Mononuclear cell (primary cell): ENCODE measurements around the gene APBB1IP. TPM values are rescaled to one million over a fixed set of nuclear protein-coding genes. Genes with fewer than 3 reads are reported as not detected.
"Not testable (repeated sequence)": the region's sequence is repeated elsewhere in the genome, so short reads cannot be mapped to it uniquely, and the experiment has no call there.

Experiments used
- H3K27me3 ChIP-seq: 2 replicates; pipeline ENCODE4 v1.6.0; 2011; ENCODE audit warnings: low read length, control low read depth; ENCODE audit not compliant: insufficient read depth
- H3K4me1 ChIP-seq: 2 replicates; pipeline ENCODE4 v1.5.1; 2011; ENCODE audit warnings: mild to moderate bottlenecking, low read length, control low read depth; ENCODE audit not compliant: insufficient read depth
- H3K4me3 ChIP-seq: 2 replicates; pipeline ENCODE4 v1.5.1; 2011; ENCODE audit warnings: mild to moderate bottlenecking, low read length, moderate library complexity
- H3K9me3 ChIP-seq: 2 replicates; pipeline ENCODE4 v1.5.1; 2011; ENCODE audit warnings: low read depth, mild to moderate bottlenecking, control low read depth, low read length
- total RNA-seq: library from RNA; depleted of rRNA; stranded (reverse); fragments of >200 nt; gene quantifications from one replicate; pipeline ENCODE4 v1.2.3, GENCODE V29; 2012

APBB1IP gene
- total RNA-seq, 1 donor: 38.0 TPM

DNA sequence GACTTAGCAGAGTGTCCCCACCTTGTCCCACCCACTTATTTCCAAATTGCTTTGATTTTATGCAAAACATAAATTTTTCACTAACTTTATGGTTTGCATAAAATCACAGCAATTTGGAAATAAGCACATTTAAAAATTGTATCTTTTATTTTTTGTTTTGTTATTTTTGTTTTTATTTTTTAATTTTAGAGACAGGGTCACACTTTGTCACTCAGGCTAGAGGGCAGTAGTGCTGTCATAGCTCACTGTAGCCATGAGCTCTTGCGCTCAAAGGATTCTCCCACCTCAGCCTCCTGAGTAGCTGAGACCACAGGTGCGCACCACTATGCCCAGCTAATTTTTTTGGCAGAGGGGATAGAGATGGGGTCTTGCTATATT is 43.2 kb downstream of the APBB1IP start:
- H3K27me3 ChIP-seq: no peaks in the 10 kb centered on the region
- no peaks in the 10 kb centered on the region for H3K9me3 ChIP-seq
- H3K4me3 ChIP-seq: no peak overlapping the region
- peaks cover 85% of the 10 kb centered on the region for H3K4me1 ChIP-seq

DNA sequence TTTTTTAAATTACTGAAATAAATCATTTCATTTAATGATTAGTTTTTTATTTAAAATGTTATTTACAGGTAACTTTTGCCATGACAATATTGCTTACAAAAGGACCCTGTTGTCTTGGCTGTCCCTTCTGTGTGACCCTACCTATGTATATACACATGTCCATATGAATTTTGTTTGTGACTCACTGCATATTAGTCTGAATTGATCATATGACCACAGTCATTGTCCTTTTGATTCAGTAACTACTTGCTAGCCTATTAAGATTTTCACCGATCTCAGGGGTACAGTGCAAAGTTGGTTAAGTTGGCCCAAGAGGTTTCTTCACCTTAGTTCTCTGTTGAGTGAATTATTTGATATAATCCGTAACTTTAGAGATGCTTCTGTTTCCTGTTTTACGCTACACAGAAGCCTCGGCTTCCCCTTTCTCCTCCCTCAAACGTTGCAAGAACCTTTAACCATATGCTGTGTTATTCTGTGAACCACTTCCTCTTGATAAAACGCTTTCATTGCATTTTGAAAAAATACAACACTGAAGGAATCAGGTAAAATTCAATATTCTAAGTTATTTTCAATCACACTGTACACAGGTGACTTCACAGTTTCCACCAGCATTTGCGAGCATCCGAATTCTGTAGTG is 43.9 kb downstream of the APBB1IP start:
- Histone ChIP-seq H3K4me3 (no peak overlapping the region), H3K4me1 (peaks cover 87% of the 10 kb centered on the region), H3K9me3 (no peaks in the 10 kb centered on the region), H3K27me3 (no peaks in the 10 kb centered on the region)

DNA sequence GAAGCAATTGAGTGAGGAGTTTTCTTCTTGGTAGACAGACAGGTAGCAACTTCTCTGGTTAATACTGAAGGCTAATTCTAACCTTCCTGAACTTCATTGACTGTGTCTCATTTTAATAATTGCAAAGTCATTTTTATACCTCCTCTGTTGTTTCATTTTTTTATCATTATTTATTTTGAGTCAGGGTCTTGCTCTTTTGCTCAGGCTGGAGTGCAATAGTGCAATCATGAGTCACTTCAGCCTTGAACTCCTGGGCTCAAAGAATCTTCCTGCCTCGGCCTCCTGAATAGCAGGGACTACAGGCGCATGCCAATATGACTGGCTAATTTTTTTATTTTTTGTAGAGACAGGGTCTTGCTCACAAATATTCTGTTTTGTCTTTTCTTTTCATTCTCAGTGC is 45.4 kb downstream of the APBB1IP start:
- Histone ChIP-seq H3K4me1 (peaks cover 87% of the 10 kb centered on the region), H3K9me3 (no peaks in the 10 kb centered on the region), H3K4me3 (no peak overlapping the region), H3K27me3 (no peaks in the 10 kb centered on the region)

DNA sequence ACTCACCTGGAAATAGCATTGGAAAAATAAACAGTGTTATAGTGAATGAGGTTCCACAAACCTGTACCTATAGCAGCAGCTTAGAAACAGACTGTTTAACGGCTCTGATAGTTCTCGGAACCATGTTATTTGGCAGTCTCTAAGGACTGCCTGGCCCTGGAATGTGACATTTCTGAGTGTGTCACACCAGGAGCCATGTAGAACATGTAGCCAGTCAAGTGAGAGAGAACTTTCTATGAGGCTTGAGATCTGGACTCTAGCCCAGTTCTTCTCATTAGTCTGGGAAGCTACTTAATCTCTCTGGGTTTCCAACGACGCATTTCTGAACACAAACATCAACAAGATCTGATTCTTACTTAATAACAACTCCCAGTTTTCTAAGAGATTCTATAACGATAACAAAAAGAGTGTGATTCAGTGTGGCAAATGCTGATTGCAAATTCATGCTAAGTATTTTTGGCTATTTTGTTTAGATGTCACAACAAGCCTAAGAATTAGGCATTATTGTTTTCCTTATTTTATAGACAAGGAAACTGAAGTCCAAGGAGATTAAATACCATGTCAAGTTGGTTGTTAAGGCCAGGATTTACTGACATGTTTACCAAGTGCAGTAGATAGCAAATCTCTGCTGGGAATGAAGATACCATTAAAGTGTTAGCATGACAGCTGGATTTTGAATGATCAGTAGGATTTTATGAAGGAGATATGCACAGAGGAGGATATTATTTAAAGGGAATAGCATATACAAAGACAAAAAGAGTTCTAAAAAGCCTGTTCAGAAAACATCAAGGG is 47.2 kb downstream of the APBB1IP start:
- peaks cover 94% of the 10 kb centered on the region for H3K4me1 ChIP-seq
- no peak overlapping the region for H3K4me3 ChIP-seq

DNA sequence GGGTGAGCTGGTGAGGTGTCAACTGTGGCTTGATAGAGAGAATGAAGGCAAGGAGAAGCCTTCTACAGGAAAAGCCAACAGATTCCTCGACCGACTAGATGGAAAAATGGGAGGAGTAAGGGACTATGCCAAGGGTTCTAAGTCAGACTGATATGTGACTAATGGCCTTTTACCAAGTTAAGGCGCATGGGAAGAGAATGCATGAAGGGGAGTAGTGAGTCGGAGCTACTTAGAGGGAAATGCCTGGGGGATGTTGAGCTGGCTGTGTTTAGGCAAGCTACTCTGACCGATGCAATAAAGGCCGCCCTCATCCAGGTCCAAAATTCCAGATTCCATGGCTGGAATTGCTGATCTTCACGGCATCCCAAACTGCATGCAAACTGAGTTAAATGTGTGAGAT is 48.2 kb downstream of the APBB1IP start:
- Histone ChIP-seq H3K9me3 (no peaks in the 10 kb centered on the region), H3K4me1 (peaks cover 93% of the 10 kb centered on the region), H3K27me3 (no peaks in the 10 kb centered on the region), H3K4me3 (no peak overlapping the region)

More for the DNA sequence above, 47.2 kb downstream of the APBB1IP start:
- Histone ChIP-seq H3K9me3 (no peaks in the 10 kb centered on the region), H3K27me3 (no peaks in the 10 kb centered on the region)

DNA sequence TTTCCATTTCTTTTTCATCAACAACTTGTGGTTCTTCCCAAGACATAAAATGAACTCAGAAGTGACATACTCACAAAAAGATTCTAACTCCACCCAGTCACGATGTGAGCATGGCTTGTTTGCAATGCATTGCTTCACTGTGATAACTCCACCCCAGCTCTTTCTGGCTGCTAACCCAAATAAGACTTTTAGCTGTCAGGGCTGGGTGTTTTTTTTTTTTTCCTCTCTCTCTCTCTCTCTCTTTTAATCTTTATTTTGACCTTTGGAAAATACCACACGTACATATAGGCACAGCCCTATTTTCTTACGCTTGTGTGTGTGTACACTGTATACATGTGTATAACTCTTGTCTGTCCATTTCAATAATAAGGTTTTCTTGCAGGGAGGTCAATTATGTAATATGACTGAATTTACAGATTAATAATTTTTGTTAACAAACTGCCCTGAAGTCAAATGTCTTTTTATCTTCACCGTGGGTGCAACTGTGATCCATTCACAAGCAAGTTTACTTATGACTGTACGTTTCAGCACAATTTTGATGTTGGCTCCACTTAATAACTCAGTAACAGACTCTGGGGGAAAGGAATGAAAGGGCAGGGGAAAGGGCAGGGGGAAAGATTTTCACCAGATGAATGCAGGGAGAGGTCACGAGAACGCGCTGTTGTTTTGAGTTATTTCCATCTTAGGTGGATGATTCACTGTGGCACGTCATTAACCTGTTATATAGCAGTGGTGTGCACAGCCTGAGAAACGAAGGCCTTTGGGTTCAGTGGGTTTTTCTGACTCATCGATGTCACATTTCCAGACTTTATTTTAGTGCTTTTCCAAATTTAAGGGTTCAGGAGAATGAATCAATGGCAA is 49.1 kb downstream of the APBB1IP start:
- H3K4me1 ChIP-seq: peaks cover 92% of the 10 kb centered on the region
- no peak overlapping the region for H3K4me3 ChIP-seq
- H3K9me3 ChIP-seq: no peaks in the 10 kb centered on the region
- no peaks in the 10 kb centered on the region for H3K27me3 ChIP-seq

DNA sequence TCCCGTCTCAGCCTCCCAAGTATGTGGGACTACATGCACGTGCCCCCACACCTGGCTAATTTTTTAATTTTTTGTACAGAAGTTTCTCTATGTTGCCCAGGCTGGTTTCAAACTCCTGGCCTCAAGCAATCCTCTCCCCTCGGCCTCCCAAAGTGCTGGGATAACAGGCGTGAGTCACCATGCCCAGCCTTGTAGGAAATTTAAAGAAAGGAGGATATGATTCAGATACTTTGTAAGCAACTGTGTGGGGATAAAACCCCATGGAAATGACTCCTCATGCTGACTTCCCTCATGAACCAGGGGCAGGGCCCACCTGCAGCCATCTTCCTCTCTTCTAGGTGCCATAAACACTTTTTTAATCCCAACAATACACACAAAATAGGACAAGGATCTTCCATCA is 50.2 kb downstream of the APBB1IP start:
- H3K4me1 ChIP-seq: peaks cover 85% of the 10 kb centered on the region
- H3K9me3 ChIP-seq: no peaks in the 10 kb centered on the region
- no peaks in the 10 kb centered on the region for H3K27me3 ChIP-seq
- no peak overlapping the region for H3K4me3 ChIP-seq

DNA sequence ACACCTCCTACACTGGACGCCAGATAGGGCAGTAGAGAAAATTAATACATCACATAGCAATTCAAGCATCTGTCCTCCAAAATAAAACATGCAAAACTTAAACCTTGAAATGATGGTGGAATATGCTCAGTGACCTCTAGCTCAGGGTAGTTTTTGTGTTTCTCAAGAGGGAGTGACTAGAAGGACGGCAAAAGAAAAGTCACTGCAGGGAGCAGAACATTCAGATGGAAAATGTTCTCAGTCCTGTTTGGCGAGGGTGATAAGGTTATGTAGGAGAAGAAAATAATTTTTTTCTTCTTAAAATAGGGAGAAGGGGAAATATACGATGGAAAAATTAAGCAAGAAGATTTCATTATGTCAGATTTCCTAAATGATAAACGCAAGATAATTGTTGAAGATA is 50.9 kb downstream of the APBB1IP start:
- Histone ChIP-seq H3K27me3 (no peaks in the 10 kb centered on the region), H3K4me1 (peaks cover 78% of the 10 kb centered on the region), H3K9me3 (no peaks in the 10 kb centered on the region), H3K4me3 (no peak overlapping the region)

DNA sequence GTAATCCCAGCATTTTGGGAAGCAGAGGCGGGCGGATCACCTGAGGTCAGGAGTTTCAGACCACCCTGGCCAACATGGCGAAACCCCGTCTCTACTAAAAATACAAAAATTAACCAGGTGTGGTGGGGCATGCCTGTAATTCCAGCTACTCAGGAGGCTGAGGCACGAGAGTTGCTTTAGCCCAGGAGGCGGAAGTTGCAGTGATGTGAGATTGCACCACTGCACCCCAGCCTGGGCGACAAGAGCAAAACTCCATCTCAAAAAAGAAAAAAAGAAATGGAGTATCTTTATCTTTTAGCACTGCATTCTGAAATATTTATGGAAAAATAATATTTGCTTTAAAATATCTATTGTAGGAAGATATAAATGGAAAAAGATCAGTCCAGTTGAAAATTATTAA is 52.2 kb downstream of the APBB1IP start:
- not testable (repeated sequence) for H3K27me3 ChIP-seq, H3K4me3 ChIP-seq, H3K9me3 ChIP-seq
- H3K4me1 ChIP-seq: peaks cover 69% of the 10 kb centered on the region

DNA sequence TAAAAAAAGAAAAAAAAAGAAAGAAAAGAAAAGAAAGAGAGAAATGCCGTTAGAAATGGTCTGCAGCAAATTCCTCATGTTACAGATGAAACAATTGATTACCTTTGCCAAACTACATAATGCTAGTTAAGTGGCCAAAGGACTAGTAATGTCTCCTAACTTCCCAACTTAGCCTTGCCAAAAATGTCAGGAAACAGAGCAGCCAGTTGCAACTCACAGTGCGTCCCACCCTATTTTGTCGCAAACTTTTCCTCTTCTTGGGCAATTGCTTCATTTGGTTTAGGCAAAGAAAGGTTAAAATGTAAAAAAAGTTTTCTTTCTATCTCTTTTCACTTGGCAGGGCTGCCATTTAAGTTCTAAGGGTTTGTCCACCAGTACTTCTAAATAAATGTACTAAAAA is 53.1 kb downstream of the APBB1IP start:
- H3K27me3 ChIP-seq: no peaks in the 10 kb centered on the region
- H3K4me1 ChIP-seq: peaks cover 60% of the 10 kb centered on the region
- no peaks in the 10 kb centered on the region for H3K9me3 ChIP-seq
- H3K4me3 ChIP-seq: no peak overlapping the region

DNA sequence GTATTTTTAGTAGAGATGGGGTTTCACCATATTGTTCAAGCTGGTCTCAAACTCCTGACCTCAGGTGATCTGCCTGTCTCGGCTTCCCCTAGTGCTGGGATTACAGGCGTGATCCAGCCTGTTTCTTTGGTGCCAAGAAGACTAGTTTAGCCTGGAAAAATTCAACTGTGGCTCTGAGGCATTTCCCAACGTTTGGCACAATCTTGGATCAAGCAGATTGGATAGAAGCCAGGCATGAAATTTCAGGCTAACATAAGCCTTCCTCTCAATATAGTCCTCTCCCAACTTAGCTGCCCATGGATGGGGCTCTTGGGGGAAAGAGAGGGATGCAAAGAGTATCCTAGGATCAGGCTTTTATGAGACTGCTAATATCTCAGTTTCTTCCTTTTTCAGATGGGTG is 53.8 kb downstream of the APBB1IP start:
- H3K9me3 ChIP-seq: no peaks in the 10 kb centered on the region

DNA sequence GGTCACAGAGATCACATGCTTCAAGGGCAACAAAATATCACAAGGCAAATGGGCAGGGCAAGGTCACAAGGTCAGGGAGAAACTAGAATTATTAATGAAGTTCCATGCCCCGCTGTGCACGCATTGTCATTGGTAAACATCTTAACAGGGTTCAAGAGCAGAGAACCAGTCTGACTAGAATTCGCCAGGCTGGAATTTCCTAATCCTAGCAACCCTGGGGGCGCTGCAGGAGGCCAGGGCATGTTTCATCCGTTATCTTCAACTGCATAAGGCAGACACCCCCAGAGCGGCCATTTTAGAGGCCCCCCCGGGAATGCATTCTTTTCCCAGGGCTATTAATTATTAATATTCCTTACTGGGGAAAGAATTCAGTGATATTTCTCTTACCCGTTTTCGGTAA is 54.6 kb downstream of the APBB1IP start:
- not testable (repeated sequence) for H3K4me3 ChIP-seq, H3K9me3 ChIP-seq, H3K27me3 ChIP-seq
- H3K4me1 ChIP-seq: peaks cover 45% of the 10 kb centered on the region

More for the DNA sequence above, 53.8 kb downstream of the APBB1IP start:
- Histone ChIP-seq H3K4me3 (no peak overlapping the region), H3K4me1 (peaks cover 53% of the 10 kb centered on the region), H3K27me3 (no peaks in the 10 kb centered on the region)

DNA sequence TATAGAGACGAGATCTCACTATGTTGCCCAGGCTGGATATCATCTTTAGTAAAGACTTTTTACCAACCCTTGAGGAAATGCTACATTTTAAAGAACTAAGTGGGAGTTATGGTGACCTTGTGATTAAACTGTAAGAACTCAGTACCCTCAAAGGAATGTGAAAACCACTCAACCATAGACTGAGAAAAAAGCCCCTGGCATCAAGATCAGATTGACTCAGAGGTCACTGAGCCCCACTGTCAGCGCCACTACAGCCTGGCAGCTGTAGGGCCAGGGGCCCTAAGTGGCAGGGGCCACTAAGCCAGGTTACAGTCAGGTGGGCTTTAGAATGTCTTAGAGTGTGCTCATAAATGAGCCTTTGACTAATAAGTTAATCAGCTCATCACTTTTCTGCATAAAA is 55.9 kb downstream of the APBB1IP start:
- H3K4me3 ChIP-seq: no peak overlapping the region
- H3K4me1 ChIP-seq: peaks cover 34% of the 10 kb centered on the region
- no peaks in the 10 kb centered on the region for H3K27me3 ChIP-seq
- no peaks in the 10 kb centered on the region for H3K9me3 ChIP-seq

DNA sequence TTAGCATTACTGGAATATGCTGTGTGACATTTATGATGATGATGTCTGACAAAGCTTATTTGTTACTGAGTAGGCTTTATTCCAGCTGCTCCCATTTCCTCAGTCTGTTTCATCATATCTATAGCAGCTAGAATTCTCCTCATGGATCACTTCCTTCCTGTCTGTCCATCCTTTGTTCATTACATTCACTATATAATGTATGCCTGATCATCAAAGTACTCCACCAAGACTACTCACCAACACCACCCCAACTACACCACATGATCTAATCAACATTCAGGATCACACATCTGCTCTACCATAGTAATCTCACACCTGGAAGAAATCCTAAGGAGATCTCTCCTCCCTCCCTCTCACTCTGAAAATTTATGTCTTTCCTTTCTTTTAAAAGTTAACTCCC is 61.3 kb downstream of the APBB1IP start:
- H3K4me3 ChIP-seq: no peak overlapping the region
- H3K27me3 ChIP-seq: no peaks in the 10 kb centered on the region
- no peaks in the 10 kb centered on the region for H3K9me3 ChIP-seq
- H3K4me1 ChIP-seq: peaks cover 14% of the 10 kb centered on the region

DNA sequence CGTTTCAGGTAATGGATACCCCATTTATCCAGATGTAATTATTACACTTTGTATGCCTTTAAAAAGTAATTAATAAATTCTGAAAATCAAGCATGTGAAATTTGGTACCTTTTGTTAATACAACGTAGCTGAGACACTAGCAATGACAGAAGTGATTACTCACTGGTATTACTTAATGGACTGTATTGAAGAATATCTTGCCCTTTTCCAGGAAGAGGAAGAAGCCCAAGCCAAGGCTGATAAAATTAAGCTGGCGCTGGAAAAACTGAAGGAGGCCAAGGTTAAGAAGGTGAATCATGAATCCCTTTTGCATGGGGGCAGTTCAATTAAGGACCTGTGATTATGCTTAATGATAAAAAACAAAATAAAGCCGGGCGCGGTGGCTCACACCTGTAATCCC is 64.8 kb downstream of the APBB1IP start:
- Histone ChIP-seq H3K9me3 (no peaks in the 10 kb centered on the region), H3K27me3 (no peaks in the 10 kb centered on the region), H3K4me1 (peaks cover 20% of the 10 kb centered on the region), H3K4me3 (no peak overlapping the region)
